Kidney (tissue), 22 donors: ENCODE measurements around the gene ZNF521. TPM values are rescaled to one million over a fixed set of nuclear protein-coding genes. Genes with fewer than 3 reads are reported as not detected.

Experiments
- DNase-seq, 5 donors: peaks; one replicate each; pipeline ENCODE4 v3.0.0-alpha.2; 2013 to 2020
- FAIRE-seq: peaks from 2 replicates; lab custom pipeline; 2012; peaks lifted over from hg19 to GRCh38; lab: Jason Lieb, UNC
- H3K27ac ChIP-seq, 2 donors: one replicate each; pipeline ENCODE4 v1.7.0; 2013; ENCODE audit warnings: low read depth in 2 of 2, low read length in 2 of 2, inconsistent platforms in 1 of 2
- H3K27me3 ChIP-seq: one replicate; pipeline ENCODE4 v1.7.1; 2013; ENCODE audit warnings: low read length, inconsistent platforms; ENCODE audit not compliant: control insufficient read depth, insufficient read depth
- H3K36me3 ChIP-seq, 3 donors: one replicate each; pipeline versions ENCODE4 v1.7.0 to v1.7.1; 2013; ENCODE audit warnings: low read length in 3 of 3, control low read depth in 1 of 3, inconsistent platforms in 1 of 3; ENCODE audit not compliant: insufficient read depth in 3 of 3, control insufficient read depth in 2 of 3
- H3K4me1 ChIP-seq, 3 donors: one replicate each; pipeline versions ENCODE4 v1.7.0 to v1.7.1; 2013; ENCODE audit warnings: low read length in 3 of 3, inconsistent platforms in 1 of 3, low read depth in 1 of 3; ENCODE audit not compliant: control insufficient read depth in 2 of 3, insufficient read depth in 2 of 3
- H3K4me3 ChIP-seq, 3 donors: one replicate each; pipeline versions ENCODE4 v1.7.0 to v1.8.1; 2013; ENCODE audit warnings: low read length in 3 of 3, control low read depth in 1 of 3, inconsistent platforms in 1 of 3
- H3K9ac ChIP-seq, 3 donors: one replicate each; pipeline versions ENCODE4 v1.7.0 to v1.7.1; 2013; ENCODE audit warnings: low read length in 3 of 3, control low read depth in 1 of 3, inconsistent platforms in 1 of 3
- H3K9me3 ChIP-seq, 3 donors: one replicate each; pipeline versions ENCODE4 v1.7.0 to v1.7.1; 2013; ENCODE audit warnings: low read length in 3 of 3, control low read depth in 1 of 3, inconsistent platforms in 1 of 3; ENCODE audit not compliant: control insufficient read depth in 2 of 3, insufficient read depth in 1 of 3
- intact Hi-C: fragments of 100-400 bp; cut with DNase I; formaldehyde crosslinking; loops from one replicate; pipeline ENCODE4 v1.11.1; 2022
- long read RNA-seq, 10 donors: library from polyadenylated mRNA in 1 of 10; unstranded in 1 of 10; transcript quantifications; one replicate each; pipeline ENCODE4 v2.0.0 and lab custom pipeline, GENCODE V29; 2021 to 2026
- polyA plus RNA-seq: library from polyadenylated mRNA; stranded (reverse); fragments of 350-450 nt; fragmentation: Illumina TruSeq; extraction: RNeasy Lipid Tissue Mini Kit (QIAGEN cat#74804); gene quantifications from one replicate; pipeline ENCODE4 v1.2.3, GENCODE V29; 2014; ENCODE audit warnings: low read depth, low replicate concordance; ENCODE audit not compliant: insufficient read depth
- total RNA-seq: library from RNA; stranded (reverse); fragmentation: NEBNext Ultra II Directional; extraction: Animal tissue kit (Norgen Biotek cat#: 25700); gene quantifications from one replicate; pipeline ENCODE4 v1.2.1, GENCODE V29; 2021
- TF ChIP-seq, protein P1 (sequence below): IDR thresholded peaks from 3 replicates; pipeline ENCODE4 v1.5.1; 2012; ENCODE audit warnings: mild to moderate bottlenecking, moderate library complexity, borderline replicate concordance; ENCODE audit not compliant: insufficient read depth; ENCODE audit errors: extremely low read depth
- donor health status: control.
- donor health status: control.
- donor health status: control.
- donor health status: control.
- donor health status: control.
- donor health status: DM: yes; HTN: yes; CAD: no.
- donor health status: Normal renal cell carcinoma (clear cell type).

ZNF521 gene
- 18.0 TPM for total RNA-seq
- polyA plus RNA-seq: 1.8 TPM
- long read RNA-seq, donor 1, partial matches to known transcripts: 18 of 19 reads
- long read RNA-seq, donor 1, other reads (novel, unspliced or antisense): 0 of 19 reads
- long read RNA-seq, donor 2, full-length matches to known transcripts: 1 of 19 reads
- long read RNA-seq, donor 2, partial matches to known transcripts: 18 of 19 reads
- long read RNA-seq, donor 2, other reads (novel, unspliced or antisense): 0 of 19 reads
- long read RNA-seq, donor 3, full-length matches to known transcripts: 3 of 3 reads
- long read RNA-seq, donor 3, partial matches to known transcripts: 0 of 3 reads
- long read RNA-seq, donor 3, other reads (novel, unspliced or antisense): 0 of 3 reads
- long read RNA-seq, donor 4, full-length matches to known transcripts: 3 of 3 reads
- long read RNA-seq, donor 4, partial matches to known transcripts: 0 of 3 reads
- long read RNA-seq, donor 4, other reads (novel, unspliced or antisense): 0 of 3 reads
- long read RNA-seq, donor 5: 0 reads
- long read RNA-seq, donor 6, full-length matches to known transcripts: 1 of 13 reads
- long read RNA-seq, donor 6, partial matches to known transcripts: 12 of 13 reads
- long read RNA-seq, donor 6, other reads (novel, unspliced or antisense): 0 of 13 reads
- long read RNA-seq, donor 7, full-length matches to known transcripts: 1 of 7 reads
- long read RNA-seq, donor 7, partial matches to known transcripts: 4 of 7 reads
- long read RNA-seq, donor 7, other reads (novel, unspliced or antisense): 2 of 7 reads
- long read RNA-seq, donor 8, full-length matches to known transcripts: 1 of 11 reads
- long read RNA-seq, donor 8, partial matches to known transcripts: 10 of 11 reads
- long read RNA-seq, donor 8, other reads (novel, unspliced or antisense): 0 of 11 reads
- long read RNA-seq, donor 9, partial matches to known transcripts: 0 of 1 reads
- long read RNA-seq, donor 9, other reads (novel, unspliced or antisense): 0 of 1 reads
- long read RNA-seq, donor 10, full-length matches to known transcripts: 3 of 8 reads
- long read RNA-seq, donor 10, partial matches to known transcripts: 5 of 8 reads
- long read RNA-seq, donor 10, other reads (novel, unspliced or antisense): 0 of 8 reads

DNA sequence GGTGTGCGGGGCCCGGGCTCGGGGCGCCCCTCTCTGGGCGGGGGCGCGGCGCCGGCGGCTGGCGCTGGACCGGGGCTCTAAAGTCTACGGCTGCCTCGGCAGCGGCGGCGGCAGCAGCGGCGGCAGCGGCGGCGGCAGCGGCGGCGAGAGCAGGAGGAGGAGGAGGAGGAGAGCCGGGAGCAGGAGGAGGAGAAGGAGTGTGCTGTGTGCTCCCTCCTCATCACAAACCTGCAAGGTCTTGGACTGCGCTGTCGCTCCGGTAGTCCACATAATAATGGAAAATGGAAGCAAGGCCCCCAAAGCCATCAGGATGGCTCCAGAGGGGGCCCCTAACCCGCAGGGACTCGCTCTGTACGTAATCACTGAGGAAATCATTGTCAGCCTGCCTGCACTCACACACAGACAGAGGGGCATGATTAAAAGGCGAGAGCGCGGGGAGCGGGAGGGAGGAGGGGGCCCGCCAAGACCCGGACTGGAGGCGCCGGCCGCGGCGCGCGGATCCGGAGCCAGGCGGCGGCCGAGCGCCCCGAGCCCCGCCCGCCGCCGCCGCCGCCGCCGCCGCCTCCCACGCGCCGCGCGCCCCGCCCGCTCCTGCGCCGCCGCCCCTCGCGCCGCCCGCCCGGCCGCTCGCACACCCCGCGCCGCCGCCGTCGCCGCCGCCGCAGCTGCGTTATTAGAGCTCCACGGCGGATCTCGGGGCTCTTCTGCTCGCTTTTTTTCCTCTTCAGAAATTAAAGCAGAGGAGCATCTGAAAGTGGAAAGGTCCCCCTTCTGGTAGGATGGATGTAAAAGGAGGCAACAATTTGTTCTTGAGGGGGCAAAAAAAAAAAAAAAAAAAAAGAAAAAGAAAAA, at the start of gene ZNF521:
TSS of gene ZNF521 (minus strand) at position 390 of the 852 bp plus-strand sequence. CDS start 1,220 bp downstream, outside the sequence.
- peak within 1 kb of the TSS; percentile 47 to 73 for H3K27ac ChIP-seq
- H3K9me3 ChIP-seq: no peaks in the 10 kb centered on the region
- TF ChIP-seq, protein P1, sequence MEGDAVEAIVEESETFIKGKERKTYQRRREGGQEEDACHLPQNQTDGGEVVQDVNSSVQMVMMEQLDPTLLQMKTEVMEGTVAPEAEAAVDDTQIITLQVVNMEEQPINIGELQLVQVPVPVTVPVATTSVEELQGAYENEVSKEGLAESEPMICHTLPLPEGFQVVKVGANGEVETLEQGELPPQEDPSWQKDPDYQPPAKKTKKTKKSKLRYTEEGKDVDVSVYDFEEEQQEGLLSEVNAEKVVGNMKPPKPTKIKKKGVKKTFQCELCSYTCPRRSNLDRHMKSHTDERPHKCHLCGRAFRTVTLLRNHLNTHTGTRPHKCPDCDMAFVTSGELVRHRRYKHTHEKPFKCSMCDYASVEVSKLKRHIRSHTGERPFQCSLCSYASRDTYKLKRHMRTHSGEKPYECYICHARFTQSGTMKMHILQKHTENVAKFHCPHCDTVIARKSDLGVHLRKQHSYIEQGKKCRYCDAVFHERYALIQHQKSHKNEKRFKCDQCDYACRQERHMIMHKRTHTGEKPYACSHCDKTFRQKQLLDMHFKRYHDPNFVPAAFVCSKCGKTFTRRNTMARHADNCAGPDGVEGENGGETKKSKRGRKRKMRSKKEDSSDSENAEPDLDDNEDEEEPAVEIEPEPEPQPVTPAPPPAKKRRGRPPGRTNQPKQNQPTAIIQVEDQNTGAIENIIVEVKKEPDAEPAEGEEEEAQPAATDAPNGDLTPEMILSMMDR: no peak
- no peaks in the 10 kb centered on the region for H3K36me3 ChIP-seq
- peak; percentile 88 to 96 (median 96) for DNase-seq
- intact Hi-C loops: no loop called here
- H3K27me3 ChIP-seq: no peaks in the 10 kb centered on the region
- H3K9ac ChIP-seq: peak within 1 kb of the TSS; percentile 37 to 75 (median 48)
- H3K4me1 ChIP-seq: no peaks in the 10 kb centered on the region
- FAIRE-seq: no peak
- peak within 1 kb of the TSS; percentile 73 to 87 (median 73) for H3K4me3 ChIP-seq

DNA sequence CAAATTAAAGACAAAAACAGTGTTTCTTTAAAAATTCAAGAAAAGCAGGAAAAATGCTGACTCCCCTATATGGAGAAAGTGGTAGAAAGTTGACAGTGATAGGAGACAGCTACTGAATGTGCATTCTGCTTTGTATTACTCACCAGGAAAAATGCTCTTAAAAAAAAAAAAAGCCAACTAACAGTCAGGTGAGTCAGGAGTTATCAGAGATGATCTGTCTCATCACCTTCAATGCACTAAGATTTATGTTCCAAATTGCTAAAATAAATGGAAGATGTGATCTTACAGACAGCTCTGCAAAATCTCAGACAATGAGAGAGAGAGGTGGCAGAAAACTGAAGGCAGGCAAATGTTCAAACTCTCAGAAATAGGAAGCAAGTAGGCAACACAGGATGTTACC, 47.6 kb upstream of the ZNF521 start:
- DNase-seq: no peak
- intact Hi-C loops: no loop called here

DNA sequence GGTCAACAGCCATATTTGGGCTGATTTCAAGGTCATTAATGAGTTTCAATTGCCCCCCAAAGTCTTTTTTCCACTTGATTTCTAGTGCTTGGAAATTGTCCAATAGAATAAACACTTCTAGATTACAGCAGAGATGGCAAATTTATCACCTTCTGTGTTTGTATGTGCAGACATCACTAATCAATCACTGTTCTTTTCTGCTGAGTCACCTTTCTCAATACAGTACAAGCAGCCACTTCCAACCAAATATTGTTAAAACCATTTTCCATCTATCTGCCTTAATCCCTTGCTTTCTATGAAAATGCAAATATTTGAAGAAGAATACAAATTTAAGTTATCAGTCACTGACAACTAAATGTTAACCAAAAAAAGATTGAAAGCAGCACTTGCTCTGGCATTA, 40.2 kb upstream of the ZNF521 start:
- Histone ChIP-seq H3K36me3 (no peaks in the 10 kb centered on the region), H3K9me3 (no peaks in the 10 kb centered on the region), H3K4me3 (no peak overlapping the region), H3K27me3 (no peaks in the 10 kb centered on the region), H3K9ac (no peak overlapping the region), H3K27ac (no peak overlapping the region), H3K4me1 (no peaks in the 10 kb centered on the region)
- intact Hi-C loops: no loop called here
- DNase-seq: no peak
- no peak for FAIRE-seq
- TF ChIP-seq, protein P1: no peak

More for the DNA sequence above, 47.6 kb upstream of the ZNF521 start:
- Histone ChIP-seq H3K9ac (no peak overlapping the region), H3K4me1 (no peaks in the 10 kb centered on the region), H3K4me3 (no peak overlapping the region), H3K36me3 (no peaks in the 10 kb centered on the region), H3K9me3 (no peaks in the 10 kb centered on the region), H3K27ac (no peak overlapping the region), H3K27me3 (no peaks in the 10 kb centered on the region)
- TF ChIP-seq, protein P1: no peak
- FAIRE-seq: no peak
